ENCODE measurements around the gene ZBTB17. TPM values are rescaled to one million over a fixed set of nuclear protein-coding genes. Genes with fewer than 3 reads are reported as not detected.

Gene ZBTB17
- total and polyA plus RNA-seq, 2 of the 4 experiments (the other 2 are of a cell fraction), result 26.3 to 58.2 TPM

- no peaks in the 10 kb centered on the region for H3K27me3 ChIP-seq (ENCODE audit: control insufficient read depth, insufficient read depth, low read length)
- no peak overlapping the region for H4K91ac ChIP-seq (ENCODE audit: insufficient read depth, low read depth, low read length)
- DNase-seq (no peak), ATAC-seq (ENCODE audit: low read depth) (no peak)
- CTCF ChIA-PET, result no interaction called here
- intact Hi-C loops (cut with micrococcal nuclease) (no loop called here), dilution Hi-C loops (cut with HindIII; ENCODE audit: low sequenced_read_pairs, unreplicated experiment) (no loop called here), in situ Hi-C loops (cut with MboI; ENCODE audit: low sequenced_read_pairs) (no loop called here)
- H2BK15ac ChIP-seq (ENCODE audit: low read depth, low read length), result no peak overlapping the region
- peaks cover 20% of the 10 kb centered on the region for H3K9me1 ChIP-seq (ENCODE audit: insufficient read depth, low read length)
- no peak overlapping the region for H3K18ac ChIP-seq (ENCODE audit: low read depth, low read length)
- H3K14ac ChIP-seq (replicated peaks; ENCODE audit: low read depth, low read length), result no peak overlapping the region
- H3K27ac ChIP-seq (ENCODE audit: insufficient read depth, low read length), result no peak overlapping the region
- no peak overlapping the region for H3K56ac ChIP-seq (ENCODE audit: extremely low read depth, insufficient read depth, low read length)
- peaks cover 18% of the 10 kb centered on the region for H3K4me1 ChIP-seq (ENCODE audit: control insufficient read depth, insufficient read depth, low read length)
- H3K9me3 ChIP-seq (ENCODE audit: control insufficient read depth, insufficient read depth, low read length), result no peaks in the 10 kb centered on the region
- no peak overlapping the region for H4K5ac ChIP-seq (ENCODE audit: low read depth, low read length)
- no peak overlapping the region for H3K4me2 ChIP-seq (ENCODE audit: low read depth, low read length)
- 100% methylated on average over 3 of the region's 5 CpGs; no CpG with 5 or more reads in 1 of the 2 experiments for WGBS, 2 experiments (ENCODE audit: extremely low coverage in 2 of 2, insufficient read length in 1 of 2)
- peaks cover 43 to 82% of the 10 kb centered on the region in 2 experiments for H3K79me1 ChIP-seq (ENCODE audit: low read depth in 1 of 2, low read length in 2 of 2)
- H4K8ac ChIP-seq (ENCODE audit: low read depth in 2 of 2, low read length in 2 of 2), result no peak overlapping the region
- TF ChIP-seq SMC3 (IDR thresholded peaks at IDR 0.05; ENCODE audit: low read depth, low read length) (no peak), MAZ (IDR thresholded peaks at IDR 0.05; ENCODE audit: borderline replicate concordance, low read depth, low read length) (no peak), RAD21 (IDR thresholded peaks at IDR 0.05; ENCODE audit: low read length) (no peak)
- H2BK5ac ChIP-seq (ENCODE audit: low read depth, low read length, poor library complexity, severe bottlenecking), result no peak overlapping the region
- H3K4ac ChIP-seq (ENCODE audit: low read depth, low read length), result no peak overlapping the region
- H2BK20ac ChIP-seq (ENCODE audit: low read depth, low read length), result no peak overlapping the region
- BruUV-seq (replicated peaks), result no TSS peak
- H2AK5ac ChIP-seq (ENCODE audit: low read depth, low read length), result no peak overlapping the region
- POLR2A ChIA-PET (ENCODE audit: unreplicated experiment), result no interaction called here
- no peak overlapping the region for H2AFZ ChIP-seq (replicated peaks; ENCODE audit: low read length, poor library complexity)
- H3K9ac ChIP-seq (ENCODE audit: low read depth, low read length), result no peak overlapping the region
- H2BK120ac ChIP-seq (ENCODE audit: low read depth, low read length), result no peak overlapping the region
- H3K4me3 ChIP-seq (ENCODE audit: insufficient read depth, low read depth, low read length), result no peak overlapping the region
- H4K20me1 ChIP-seq (ENCODE audit: insufficient read depth, low read length), result peaks cover 21% of the 10 kb centered on the region; the same call in 1 of the 2 replicates
- H2AK9ac ChIP-seq (replicated peaks; ENCODE audit: low read depth, low read length, poor library complexity), result no peak overlapping the region
- no peak overlapping the region for H3K23ac ChIP-seq (ENCODE audit: low read depth, low read length)
- H3K36me3 ChIP-seq (ENCODE audit: control insufficient read depth, insufficient read depth, low read length), result peaks cover 7% of the 10 kb centered on the region; the same call in 1 of the 2 replicates
Measured at GRCh38 chr1:15960808-15961207, 15.1 kb downstream of the ZBTB17 start.
